Spleen (tissue), 7 donors: Measurements from ENCODE around the gene TTC7B.

Source experiments
- CTCF ChIP-seq, 11 experiments: fragments of 200-600 bp in 7 of 11; fragments of 450-650 bp in 4 of 11; sonication (generic) in 4 of 11; IDR thresholded peaks in 8 of 11; conservative IDR thresholded peaks in 3 of 11; 1 replicate in 7 of 11; 2 replicates in 4 of 11; pipeline versions ENCODE4 v1.4.0 to v1.8.0; 2016 to 2021; ENCODE audit warnings: antibody characterized with exemption in 11 of 11, inconsistent platforms in 4 of 11, mild to moderate bottlenecking in 1 of 11
- POLR2A ChIP-seq, 3 donors: fragments of 450-650 bp; IDR thresholded peaks; one replicate each; pipeline ENCODE4 v1.5.1; 2017; ENCODE audit warnings: antibody characterized with exemption in 3 of 3, mild to moderate bottlenecking in 1 of 3
- POLR2AphosphoS5 ChIP-seq, 3 donors: sonication (generic); formaldehyde crosslinking; IDR thresholded peaks; one replicate each; pipeline ENCODE4 v1.5.1; 2017; ENCODE audit warnings: antibody characterized with exemption in 3 of 3
- donor health status: DM: no; HTN: no; CAD: no; lungs with moderate emphysema.
- donor health status: DM: no; HTN: no; CAD: no.
- donor health status: DM: no; HTN: no; CAD: no.

GRCh38 chr14:90681929-90682328, 134.3 kb downstream of the TTC7B start:
- TF ChIP-seq CTCF (IDR thresholded peaks at IDR 0.05 in 8 of 11, conservative IDR thresholded peaks at IDR 0.05 in 3 of 11) (no peak), POLR2A (IDR thresholded peaks at IDR 0.05) (no peak), POLR2AphosphoS5 (IDR thresholded peaks at IDR 0.05) (no peak)
